ENCODE data around the gene THADA.

The THADA gene

GRCh38 chr2:43348908-43349661 lies 246.8 kb downstream of the THADA start:
- Mint-ChIP-seq H3K4me1 (peaks cover 75% of the 10 kb centered on the region), H3K9me3 (no peaks in the 10 kb centered on the region), H3K36me3 (ENCODE audit: low read depth) (no peaks in the 10 kb centered on the region), H3K4me3 (no peak overlapping the region), H3K27me3 (ENCODE audit: low read depth, poor library complexity) (no peaks in the 10 kb centered on the region), H3K27ac (peak overlapping the region; percentile 83)
- no peak for DNase-seq
- no peak for TF ChIP-seq CTCF (IDR thresholded peaks at IDR 0.05)

- H3K4me3 Mint-ChIP-seq = no peak overlapping the region
- no peaks in the 10 kb centered on the region for H3K9me3 Mint-ChIP-seq
- peaks cover 75% of the 10 kb centered on the region for H3K4me1 Mint-ChIP-seq
- no peak for DNase-seq
- H3K27me3 Mint-ChIP-seq (ENCODE audit: low read depth, poor library complexity) = no peaks in the 10 kb centered on the region
- H3K36me3 Mint-ChIP-seq (ENCODE audit: low read depth) = peaks cover 6% of the 10 kb centered on the region
- H3K27ac Mint-ChIP-seq = no peak overlapping the region
- no peak for TF ChIP-seq CTCF (IDR thresholded peaks at IDR 0.05)
Measured at GRCh38 chr2:43347746-43348145, 248.1 kb downstream of the THADA start.

- Mint-ChIP-seq H3K9me3 (no peaks in the 10 kb centered on the region), H3K36me3 (ENCODE audit: low read depth) (peaks cover 13% of the 10 kb centered on the region), H3K27ac (no peak overlapping the region), H3K27me3 (ENCODE audit: low read depth, poor library complexity) (peaks cover 3% of the 10 kb centered on the region), H3K4me3 (no peak overlapping the region), H3K4me1 (peaks cover 74% of the 10 kb centered on the region)
- no peak for TF ChIP-seq CTCF (IDR thresholded peaks at IDR 0.05)
- DNase-seq = no peak
Measured at GRCh38 chr2:43346602-43347567, 249.0 kb downstream of the THADA start.

GRCh38 chr2:43345872-43346271 lies 250.0 kb downstream of the THADA start:
- Mint-ChIP-seq H3K9me3 (no peaks in the 10 kb centered on the region), H3K27me3 (ENCODE audit: low read depth, poor library complexity) (peaks cover 3% of the 10 kb centered on the region), H3K4me1 (peaks cover 70% of the 10 kb centered on the region), H3K36me3 (ENCODE audit: low read depth) (peaks cover 17% of the 10 kb centered on the region), H3K27ac (no peak overlapping the region), H3K4me3 (peak overlapping the region; percentile 1)
- no peak for TF ChIP-seq CTCF (IDR thresholded peaks at IDR 0.05)
- DNase-seq = no peak

- TF ChIP-seq CTCF (IDR thresholded peaks at IDR 0.05) = no peak
- H3K27ac Mint-ChIP-seq = peak overlapping the region; percentile 43
- DNase-seq = peak; percentile 12
- H3K9me3 Mint-ChIP-seq = no peaks in the 10 kb centered on the region
- peaks cover 3% of the 10 kb centered on the region for H3K27me3 Mint-ChIP-seq (ENCODE audit: low read depth, poor library complexity)
- H3K36me3 Mint-ChIP-seq (ENCODE audit: low read depth) = peaks cover 17% of the 10 kb centered on the region
- no peak overlapping the region for H3K4me3 Mint-ChIP-seq
- peaks cover 70% of the 10 kb centered on the region for H3K4me1 Mint-ChIP-seq
Measured at GRCh38 chr2:43345391-43345813, 250.4 kb downstream of the THADA start.
